HepG2 (cell line): ENCODE data around the gene MYL11. TPM values are rescaled to one million over a fixed set of nuclear protein-coding genes. Genes with fewer than 3 reads are reported as not detected.
A peak's percentile ranks its signal among the peaks of the same experiment; 100 is the strongest.

Experiments
- DNMT1 ChIP-seq: sonication (generic); formaldehyde crosslinking; IDR thresholded peaks from 2 replicates; pipeline ENCODE4 v1.5.1; 2020; ENCODE audit warnings: mild to moderate bottlenecking, missing genetic modification reagents
- DR1 ChIP-seq: sonication (generic); formaldehyde crosslinking; IDR thresholded peaks from 2 replicates; pipeline ENCODE4 v1.8.0; 2021; ENCODE audit warnings: mild to moderate bottlenecking, missing genetic modification reagents, inconsistent platforms
- ETV6 ChIP-seq: sonication (generic); formaldehyde crosslinking; conservative IDR thresholded peaks from 2 replicates; pipeline ENCODE4 v1.4.0; 2020; ENCODE audit warnings: missing genetic modification reagents
- FOXM1 ChIP-seq: sonication (generic); formaldehyde crosslinking; IDR thresholded peaks from 2 replicates; pipeline ENCODE4 v1.5.0; 2020; ENCODE audit warnings: missing genetic modification reagents
- RBFOX2 ChIP-seq: fragments of 200-400 bp; formaldehyde crosslinking; IDR thresholded peaks from 2 replicates; pipeline ENCODE4 v1.6.1; 2017; ENCODE audit warnings: low read depth, mild to moderate bottlenecking, low read length
- TSC22D2 ChIP-seq: sonication (generic); formaldehyde crosslinking; IDR thresholded peaks from 2 replicates; pipeline ENCODE4 v1.5.1; 2020; ENCODE audit warnings: missing genetic modification reagents, mild to moderate bottlenecking, borderline replicate concordance
- ZNF121 ChIP-seq: sonication (generic); formaldehyde crosslinking; IDR thresholded peaks from 2 replicates; pipeline ENCODE4 v1.5.0; 2020; ENCODE audit warnings: mild to moderate bottlenecking, missing genetic modification reagents
- ZNF138 ChIP-seq: sonication (generic); formaldehyde crosslinking; IDR thresholded peaks from 2 replicates; pipeline ENCODE4 v1.5.0; 2020; ENCODE audit warnings: mild to moderate bottlenecking, low read depth, missing genetic modification reagents
- ZNF256 ChIP-seq: sonication (generic); formaldehyde crosslinking; conservative IDR thresholded peaks from 2 replicates; pipeline ENCODE4 v1.4.0; 2020; ENCODE audit warnings: missing genetic modification reagents
- ZNF451 ChIP-seq: sonication (generic); formaldehyde crosslinking; IDR thresholded peaks from 2 replicates; pipeline ENCODE4 v1.5.0; 2020; ENCODE audit warnings: mild to moderate bottlenecking, missing genetic modification reagents
- ZNF773 ChIP-seq: sonication (generic); formaldehyde crosslinking; IDR thresholded peaks from 2 replicates; pipeline ENCODE4 v1.4.0; 2020; ENCODE audit warnings: missing genetic modification reagents, borderline replicate concordance
- ZNF776 ChIP-seq: sonication (generic); formaldehyde crosslinking; IDR thresholded peaks from 2 replicates; pipeline ENCODE4 v1.4.0; 2020; ENCODE audit warnings: mild to moderate bottlenecking, missing genetic modification reagents
- polyA plus RNA-seq, 8 experiments: library from polyadenylated mRNA; depleted of rRNA in 3 of 8; stranded (reverse) in 7 of 8; unstranded in 1 of 8; fragments of >200 nt; fragmentation: Illumina TruSeq in 4 of 8; extraction: Trizol in 4 of 8; gene quantifications; 2 replicates each; pipeline versions ENCODE4 v1.2.1 to v1.2.3, GENCODE V29; 2011 to 2016; ENCODE audit warnings: low read depth in 4 of 8, missing spikeins in 1 of 8, mixed read lengths in 1 of 8; ENCODE audit not compliant: insufficient read depth in 1 of 8
- total RNA-seq, 5 experiments: library from RNA; depleted of rRNA; stranded (reverse); fragments of >200 nt; fragmentation: Illumina TruSeq; extraction: Trizol; gene quantifications; 2 replicates each; pipeline ENCODE4 v1.2.3, GENCODE V29; 2016; ENCODE audit warnings: low read depth in 1 of 5
- TF ChIP-seq, protein P1 (sequence below): sonication (generic); formaldehyde crosslinking; IDR thresholded peaks from 2 replicates; pipeline ENCODE4 v1.5.1; 2020; ENCODE audit warnings: mild to moderate bottlenecking, missing genetic modification reagents, moderate library complexity
- TF ChIP-seq, protein P2 (sequence below), 2 experiments: fragments of 450-650 bp in 1 of 2; sonication (generic) in 1 of 2; formaldehyde crosslinking; IDR thresholded peaks; 2 replicates each; pipeline versions ENCODE4 v1.5.0 to v1.8.0; 2020 to 2022; ENCODE audit warnings: mild to moderate bottlenecking in 1 of 2, missing genetic modification reagents in 1 of 2
- TF ChIP-seq, protein P3 (sequence below), 2 experiments: IDR thresholded peaks; 2 replicates each; pipeline ENCODE4 v1.6.1; 2011 to 2012; ENCODE audit warnings: low read length in 2 of 2, borderline replicate concordance in 1 of 2, low read depth in 1 of 2, mild to moderate bottlenecking in 1 of 2, moderate library complexity in 1 of 2
- TF ChIP-seq, protein P4 (sequence below): IDR thresholded peaks from 2 replicates; pipeline ENCODE4 v1.6.1; 2012; ENCODE audit warnings: inconsistent platforms
- TF ChIP-seq, protein P5 (sequence below): IDR thresholded peaks from 2 replicates; pipeline ENCODE4 v1.6.1; 2016; ENCODE audit warnings: missing compliant biosample characterization, missing genetic modification reagents, borderline replicate concordance

Gene MYL11
- total and polyA plus RNA-seq, 2 of the 13 experiments (the other 11 are each of a cell fraction or from before 2014, with no cell fraction given): not detected

DNA sequence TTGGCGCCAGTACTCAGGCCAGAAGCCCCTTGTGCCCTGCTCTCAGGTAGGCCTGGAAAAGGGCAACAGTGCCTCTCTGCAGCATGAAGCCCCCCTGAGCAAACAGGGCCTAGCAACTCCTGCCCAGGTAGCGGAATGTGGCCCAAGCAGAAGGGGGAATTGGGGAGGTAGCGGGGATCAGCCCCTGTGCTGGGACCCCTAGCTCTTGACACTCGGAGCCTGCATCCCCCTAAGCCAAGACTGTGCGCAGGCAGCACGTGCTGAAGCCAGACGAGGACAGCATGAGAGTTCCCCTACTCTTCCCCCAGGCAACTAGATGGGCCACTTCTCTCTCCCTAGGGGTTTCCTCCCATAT, 18.7 kb upstream of the MYL11 start (continued):
- TF ChIP-seq, protein P1, sequence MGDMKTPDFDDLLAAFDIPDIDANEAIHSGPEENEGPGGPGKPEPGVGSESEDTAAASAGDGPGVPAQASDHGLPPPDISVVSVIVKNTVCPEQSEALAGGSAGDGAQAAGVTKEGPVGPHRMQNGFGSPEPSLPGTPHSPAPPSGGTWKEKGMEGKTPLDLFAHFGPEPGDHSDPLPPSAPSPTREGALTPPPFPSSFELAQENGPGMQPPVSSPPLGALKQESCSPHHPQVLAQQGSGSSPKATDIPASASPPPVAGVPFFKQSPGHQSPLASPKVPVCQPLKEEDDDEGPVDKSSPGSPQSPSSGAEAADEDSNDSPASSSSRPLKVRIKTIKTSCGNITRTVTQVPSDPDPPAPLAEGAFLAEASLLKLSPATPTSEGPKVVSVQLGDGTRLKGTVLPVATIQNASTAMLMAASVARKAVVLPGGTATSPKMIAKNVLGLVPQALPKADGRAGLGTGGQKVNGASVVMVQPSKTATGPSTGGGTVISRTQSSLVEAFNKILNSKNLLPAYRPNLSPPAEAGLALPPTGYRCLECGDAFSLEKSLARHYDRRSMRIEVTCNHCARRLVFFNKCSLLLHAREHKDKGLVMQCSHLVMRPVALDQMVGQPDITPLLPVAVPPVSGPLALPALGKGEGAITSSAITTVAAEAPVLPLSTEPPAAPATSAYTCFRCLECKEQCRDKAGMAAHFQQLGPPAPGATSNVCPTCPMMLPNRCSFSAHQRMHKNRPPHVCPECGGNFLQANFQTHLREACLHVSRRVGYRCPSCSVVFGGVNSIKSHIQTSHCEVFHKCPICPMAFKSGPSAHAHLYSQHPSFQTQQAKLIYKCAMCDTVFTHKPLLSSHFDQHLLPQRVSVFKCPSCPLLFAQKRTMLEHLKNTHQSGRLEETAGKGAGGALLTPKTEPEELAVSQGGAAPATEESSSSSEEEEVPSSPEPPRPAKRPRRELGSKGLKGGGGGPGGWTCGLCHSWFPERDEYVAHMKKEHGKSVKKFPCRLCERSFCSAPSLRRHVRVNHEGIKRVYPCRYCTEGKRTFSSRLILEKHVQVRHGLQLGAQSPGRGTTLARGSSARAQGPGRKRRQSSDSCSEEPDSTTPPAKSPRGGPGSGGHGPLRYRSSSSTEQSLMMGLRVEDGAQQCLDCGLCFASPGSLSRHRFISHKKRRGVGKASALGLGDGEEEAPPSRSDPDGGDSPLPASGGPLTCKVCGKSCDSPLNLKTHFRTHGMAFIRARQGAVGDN (CRISPR knock-in tag): peak; percentile 69
- TF ChIP-seq ZNF451 (CRISPR knock-in tag) (peak; percentile 77), ZNF776 (CRISPR knock-in tag) (no peak), ZNF773 (CRISPR knock-in tag) (no peak), RBFOX2 (no peak; the same call in 1 of the 2 replicates), ETV6 (CRISPR knock-in tag) (no peak), DNMT1 (CRISPR knock-in tag) (no peak; the same call in 1 of the 2 replicates), ZNF256 (CRISPR knock-in tag) (0 out of 2 replicates have a peak, but pooled peaks have one; percentile 5), ZNF121 (CRISPR knock-in tag) (0 out of 2 replicates have a peak, but pooled peaks have one; percentile 1), DR1 (CRISPR knock-in tag) (no peak), FOXM1 (CRISPR knock-in tag) (no peak), ZNF138 (CRISPR knock-in tag) (0 out of 2 replicates have a peak, but pooled peaks have one; percentile 4), TSC22D2 (no peak)
- TF ChIP-seq, protein P2, sequence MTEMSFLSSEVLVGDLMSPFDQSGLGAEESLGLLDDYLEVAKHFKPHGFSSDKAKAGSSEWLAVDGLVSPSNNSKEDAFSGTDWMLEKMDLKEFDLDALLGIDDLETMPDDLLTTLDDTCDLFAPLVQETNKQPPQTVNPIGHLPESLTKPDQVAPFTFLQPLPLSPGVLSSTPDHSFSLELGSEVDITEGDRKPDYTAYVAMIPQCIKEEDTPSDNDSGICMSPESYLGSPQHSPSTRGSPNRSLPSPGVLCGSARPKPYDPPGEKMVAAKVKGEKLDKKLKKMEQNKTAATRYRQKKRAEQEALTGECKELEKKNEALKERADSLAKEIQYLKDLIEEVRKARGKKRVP (CRISPR knock-in tag; IDR thresholded peaks at IDR 0.05): no peak; a peak in 1 of 4 replicates
- TF ChIP-seq, protein P3, sequence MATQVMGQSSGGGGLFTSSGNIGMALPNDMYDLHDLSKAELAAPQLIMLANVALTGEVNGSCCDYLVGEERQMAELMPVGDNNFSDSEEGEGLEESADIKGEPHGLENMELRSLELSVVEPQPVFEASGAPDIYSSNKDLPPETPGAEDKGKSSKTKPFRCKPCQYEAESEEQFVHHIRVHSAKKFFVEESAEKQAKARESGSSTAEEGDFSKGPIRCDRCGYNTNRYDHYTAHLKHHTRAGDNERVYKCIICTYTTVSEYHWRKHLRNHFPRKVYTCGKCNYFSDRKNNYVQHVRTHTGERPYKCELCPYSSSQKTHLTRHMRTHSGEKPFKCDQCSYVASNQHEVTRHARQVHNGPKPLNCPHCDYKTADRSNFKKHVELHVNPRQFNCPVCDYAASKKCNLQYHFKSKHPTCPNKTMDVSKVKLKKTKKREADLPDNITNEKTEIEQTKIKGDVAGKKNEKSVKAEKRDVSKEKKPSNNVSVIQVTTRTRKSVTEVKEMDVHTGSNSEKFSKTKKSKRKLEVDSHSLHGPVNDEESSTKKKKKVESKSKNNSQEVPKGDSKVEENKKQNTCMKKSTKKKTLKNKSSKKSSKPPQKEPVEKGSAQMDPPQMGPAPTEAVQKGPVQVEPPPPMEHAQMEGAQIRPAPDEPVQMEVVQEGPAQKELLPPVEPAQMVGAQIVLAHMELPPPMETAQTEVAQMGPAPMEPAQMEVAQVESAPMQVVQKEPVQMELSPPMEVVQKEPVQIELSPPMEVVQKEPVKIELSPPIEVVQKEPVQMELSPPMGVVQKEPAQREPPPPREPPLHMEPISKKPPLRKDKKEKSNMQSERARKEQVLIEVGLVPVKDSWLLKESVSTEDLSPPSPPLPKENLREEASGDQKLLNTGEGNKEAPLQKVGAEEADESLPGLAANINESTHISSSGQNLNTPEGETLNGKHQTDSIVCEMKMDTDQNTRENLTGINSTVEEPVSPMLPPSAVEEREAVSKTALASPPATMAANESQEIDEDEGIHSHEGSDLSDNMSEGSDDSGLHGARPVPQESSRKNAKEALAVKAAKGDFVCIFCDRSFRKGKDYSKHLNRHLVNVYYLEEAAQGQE (IDR thresholded peaks at IDR 0.05; ENCODE audit: borderline replicate concordance in 1 of 2, low read depth in 1 of 2, low read length in 2 of 2): no peak
- TF ChIP-seq, protein P4, sequence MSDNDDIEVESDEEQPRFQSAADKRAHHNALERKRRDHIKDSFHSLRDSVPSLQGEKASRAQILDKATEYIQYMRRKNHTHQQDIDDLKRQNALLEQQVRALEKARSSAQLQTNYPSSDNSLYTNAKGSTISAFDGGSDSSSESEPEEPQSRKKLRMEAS: peak; percentile 38; the same call in 1 of the 2 replicates
- TF ChIP-seq, protein P5, sequence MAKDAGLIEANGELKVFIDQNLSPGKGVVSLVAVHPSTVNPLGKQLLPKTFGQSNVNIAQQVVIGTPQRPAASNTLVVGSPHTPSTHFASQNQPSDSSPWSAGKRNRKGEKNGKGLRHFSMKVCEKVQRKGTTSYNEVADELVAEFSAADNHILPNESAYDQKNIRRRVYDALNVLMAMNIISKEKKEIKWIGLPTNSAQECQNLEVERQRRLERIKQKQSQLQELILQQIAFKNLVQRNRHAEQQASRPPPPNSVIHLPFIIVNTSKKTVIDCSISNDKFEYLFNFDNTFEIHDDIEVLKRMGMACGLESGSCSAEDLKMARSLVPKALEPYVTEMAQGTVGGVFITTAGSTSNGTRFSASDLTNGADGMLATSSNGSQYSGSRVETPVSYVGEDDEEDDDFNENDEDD (CRISPR knock-in tag): no peak
